ENCODE measurements around the gene RNASEH2A. TPM values are rescaled to one million over a fixed set of nuclear protein-coding genes. Genes with fewer than 3 reads are reported as not detected.

RNASEH2A gene
- total RNA-seq = 8.8 TPM

DNA sequence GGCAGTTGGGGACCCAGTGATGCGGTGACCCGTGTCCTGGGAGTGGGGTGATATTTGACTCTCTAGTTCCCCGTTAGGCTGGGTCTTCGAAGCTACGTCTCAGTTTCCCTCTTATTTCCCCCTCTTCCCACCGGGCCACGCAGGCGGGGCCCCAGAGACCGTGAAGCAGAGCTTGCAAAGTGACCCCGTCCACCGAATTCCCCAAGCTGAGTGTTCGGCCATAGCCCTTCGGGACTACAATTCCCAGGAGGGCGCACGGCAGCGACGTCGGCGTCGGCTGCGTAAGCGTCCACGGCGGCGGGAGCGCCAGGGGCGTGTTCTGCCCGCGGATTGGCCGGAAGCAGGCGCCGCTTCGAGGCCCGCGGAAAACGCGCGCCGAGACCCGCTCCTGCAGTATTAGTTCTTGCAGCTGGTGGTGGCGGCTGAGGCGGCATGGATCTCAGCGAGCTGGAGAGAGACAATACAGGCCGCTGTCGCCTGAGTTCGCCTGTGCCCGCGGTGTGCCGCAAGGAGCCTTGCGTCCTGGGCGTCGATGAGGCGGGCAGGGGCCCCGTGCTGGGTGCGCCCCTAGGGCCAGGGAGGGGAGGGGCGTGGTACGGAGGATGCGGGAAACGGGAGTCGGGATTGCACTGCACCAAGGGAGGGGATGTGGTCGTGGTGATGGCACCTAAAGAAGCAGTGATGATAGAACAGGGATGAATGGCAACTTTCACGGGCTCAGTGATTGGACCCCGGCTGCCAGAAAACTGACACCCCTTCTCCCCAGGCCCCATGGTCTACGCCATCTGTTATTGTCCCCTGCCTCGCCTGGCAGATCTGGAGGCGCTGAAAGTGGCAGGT is at the start of gene RNASEH2A:
Gene RNASEH2A (plus strand): TSS at position 343 of the 840 bp plus-strand sequence. CDS start 90 bp downstream, at position 433.
- DNase-seq (ENCODE audit: low spot score) = peak; percentile 89

DNA sequence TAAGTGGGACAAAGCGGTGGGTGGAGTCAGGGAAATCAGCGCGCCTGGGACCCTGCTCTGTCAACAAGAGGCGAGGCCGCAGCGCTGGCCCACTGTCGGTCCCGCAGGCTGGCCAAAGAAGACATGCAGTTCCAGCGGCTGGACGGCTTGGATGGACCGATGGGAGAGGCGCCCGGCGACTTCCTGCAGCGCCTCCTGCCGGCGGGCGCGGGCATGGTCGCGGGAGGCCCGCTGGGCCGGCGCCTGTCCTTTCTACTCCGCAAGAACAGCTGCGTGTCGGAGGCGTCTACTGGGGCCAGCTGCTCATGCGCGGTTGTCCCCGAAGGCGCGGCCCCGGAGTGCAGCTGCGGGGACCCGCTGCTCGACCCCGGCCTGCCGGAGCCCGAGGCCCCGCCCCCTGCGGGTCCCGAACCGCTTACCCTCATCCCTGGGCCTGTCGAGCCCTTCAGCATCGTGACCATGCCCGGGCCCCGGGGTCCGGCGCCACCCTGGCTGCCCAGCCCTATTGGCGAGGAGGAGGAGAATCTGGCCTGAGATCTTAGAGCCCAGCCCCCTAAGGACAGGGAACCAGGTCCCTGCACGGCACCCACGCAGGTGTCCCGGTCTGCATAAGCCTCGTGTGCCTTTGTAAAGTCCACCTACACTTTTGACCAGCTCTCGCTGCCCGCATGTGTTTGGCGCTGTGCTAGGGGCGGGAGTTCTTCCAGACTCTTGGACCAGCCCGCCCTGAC is 48.7 kb upstream of the RNASEH2A start:
- DNase-seq (ENCODE audit: low spot score) = no peak

DNA sequence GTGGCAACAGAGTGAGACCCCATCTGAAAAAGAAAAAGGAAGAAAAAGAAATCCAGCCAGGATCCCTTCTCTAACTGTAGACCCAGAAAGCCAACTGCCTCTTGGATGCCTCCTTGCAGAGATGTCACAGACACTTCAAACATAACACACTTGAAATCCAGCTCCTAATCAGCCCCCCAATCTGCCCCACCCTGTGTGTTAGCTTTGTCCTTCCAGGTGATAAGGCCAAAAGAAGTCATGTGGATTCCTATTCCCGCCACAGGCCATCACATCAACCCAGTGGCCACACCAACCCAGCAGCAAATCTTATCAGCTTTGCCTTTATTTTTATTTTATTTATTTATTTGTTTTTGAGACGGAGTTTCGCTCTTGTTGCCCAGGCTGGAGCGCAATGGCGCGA is 46.7 kb upstream of the RNASEH2A start:
- DNase-seq (ENCODE audit: low spot score) = no peak

DNA sequence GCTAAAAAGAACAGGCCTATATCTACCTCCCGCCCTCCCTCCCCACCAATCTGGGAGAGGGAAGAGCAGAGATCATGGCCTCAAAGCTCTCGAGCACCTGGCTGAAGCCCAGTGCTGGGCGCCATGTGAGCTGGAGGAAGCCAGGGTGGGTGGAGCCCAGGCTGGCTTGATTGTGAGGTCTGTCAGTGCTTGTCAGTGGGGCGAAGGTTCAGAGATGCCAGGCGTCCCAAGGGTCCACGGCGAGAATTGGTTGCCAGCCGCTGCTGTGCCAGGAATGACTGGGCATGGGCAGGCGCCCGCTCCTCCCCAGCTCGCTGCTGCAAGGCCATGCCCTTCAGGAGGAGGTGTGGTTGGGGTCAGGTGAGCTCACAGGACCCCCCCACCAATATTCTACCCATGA is 43.3 kb upstream of the RNASEH2A start:
- no peak for DNase-seq (ENCODE audit: low spot score)

DNA sequence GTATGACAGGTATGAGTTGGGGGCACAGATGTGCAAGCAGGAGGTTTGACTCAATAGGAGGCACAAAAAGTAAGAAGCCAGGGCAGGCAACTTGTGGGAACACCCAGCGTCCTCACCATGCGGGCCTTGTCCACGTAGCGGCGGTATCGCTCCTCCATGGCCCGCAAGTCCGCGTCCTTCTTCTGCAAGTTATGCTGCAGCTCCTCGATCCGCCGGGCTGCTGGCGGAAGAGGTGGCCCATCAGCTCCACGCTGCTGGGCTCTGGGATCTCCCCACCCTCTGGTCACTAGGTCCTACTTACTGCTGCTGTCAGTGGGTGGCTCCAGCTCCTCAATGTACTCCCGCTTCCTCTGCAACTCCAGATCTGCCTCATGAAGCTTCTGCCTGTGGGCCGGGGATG is 41.7 kb upstream of the RNASEH2A start:
- DNase-seq (ENCODE audit: low spot score) = no peak

DNA sequence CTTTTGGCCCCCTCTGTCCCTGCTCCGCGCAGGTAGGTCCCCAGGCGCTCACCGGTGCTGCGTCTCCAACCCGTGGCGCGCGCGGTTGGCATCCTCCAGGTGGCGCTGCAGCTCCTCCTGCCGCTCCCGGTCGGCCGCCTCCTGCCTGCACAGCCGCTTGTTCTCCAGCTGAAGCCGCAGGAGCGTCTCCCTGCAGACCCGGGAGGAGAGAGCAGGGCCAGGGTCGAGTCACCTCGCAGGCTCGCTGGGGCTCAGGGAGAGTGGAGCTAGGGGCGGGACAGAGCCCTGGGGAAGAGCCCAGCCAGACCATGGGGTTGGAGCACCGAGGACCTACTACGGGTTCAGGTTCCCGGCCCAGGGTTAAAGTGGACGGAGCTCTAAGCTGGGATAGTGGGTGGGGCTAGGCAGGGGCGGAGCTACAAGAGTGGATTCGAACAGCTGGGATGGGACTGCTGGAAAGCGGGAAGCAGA is 40.3 kb upstream of the RNASEH2A start:
- DNase-seq (ENCODE audit: low spot score) = peak; percentile 82

DNA sequence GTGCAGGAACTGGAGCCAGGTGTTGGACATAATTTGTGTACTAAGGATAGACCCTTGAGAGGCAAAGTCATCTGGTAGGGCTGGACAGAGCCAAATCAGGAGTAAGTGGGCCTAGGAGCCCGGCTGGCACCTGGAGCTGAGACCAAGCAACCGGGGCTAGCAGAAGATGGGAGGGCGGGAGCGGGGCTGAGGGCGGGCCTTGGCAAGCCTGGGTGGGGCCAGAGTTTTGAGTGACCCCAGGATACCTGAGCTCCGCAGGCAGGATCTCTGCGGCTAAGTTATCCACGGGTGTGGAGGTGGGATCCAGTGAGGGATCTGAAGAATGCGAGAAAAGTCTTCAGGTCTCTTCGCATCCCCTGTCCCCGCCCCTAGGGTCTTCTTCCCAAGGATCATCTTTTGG is 39.2 kb upstream of the RNASEH2A start:
- no peak for DNase-seq (ENCODE audit: low spot score)

DNA sequence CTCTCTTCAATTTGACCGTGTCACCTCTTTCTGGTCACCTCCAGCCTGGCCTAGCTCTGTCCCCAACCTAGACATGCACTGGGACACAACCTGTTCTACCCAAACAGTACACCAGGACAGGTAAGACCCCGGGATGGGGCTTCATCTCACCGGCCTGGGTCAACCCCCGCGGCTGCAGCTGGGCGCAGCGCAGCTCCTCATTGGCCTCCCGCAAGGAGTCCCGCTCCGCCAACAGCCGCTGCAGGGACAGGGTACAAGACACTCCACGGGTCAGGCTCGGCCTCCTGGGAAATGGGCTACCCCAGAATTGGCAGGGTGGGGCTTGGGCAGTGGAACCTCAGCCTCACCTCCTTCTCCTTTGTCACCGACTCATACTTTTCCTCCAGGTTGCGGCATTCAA is 38.7 kb upstream of the RNASEH2A start:
- DNase-seq (ENCODE audit: low spot score) = no peak

DNA sequence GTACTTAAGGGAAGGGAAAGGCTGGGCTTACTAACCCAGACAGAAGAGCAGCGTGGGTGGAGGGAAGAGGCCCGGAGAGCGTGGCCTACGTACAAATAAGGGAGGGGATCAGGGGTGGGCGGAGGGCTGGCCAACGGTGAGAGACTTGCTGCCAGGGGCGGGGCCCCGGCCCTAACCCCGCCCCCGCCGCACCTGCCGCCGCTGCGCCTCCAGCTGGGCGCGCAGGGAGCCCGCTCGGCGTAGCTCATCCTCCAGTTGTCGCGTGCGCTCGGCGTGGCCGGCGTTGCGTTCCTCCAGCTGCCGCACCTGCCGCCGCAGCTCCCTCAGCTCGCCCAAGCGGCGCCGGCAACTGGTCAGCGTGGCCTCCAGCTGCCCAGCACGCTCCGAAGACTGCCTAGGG is 36.7 kb upstream of the RNASEH2A start:
- DNase-seq (ENCODE audit: low spot score) = no peak

DNA sequence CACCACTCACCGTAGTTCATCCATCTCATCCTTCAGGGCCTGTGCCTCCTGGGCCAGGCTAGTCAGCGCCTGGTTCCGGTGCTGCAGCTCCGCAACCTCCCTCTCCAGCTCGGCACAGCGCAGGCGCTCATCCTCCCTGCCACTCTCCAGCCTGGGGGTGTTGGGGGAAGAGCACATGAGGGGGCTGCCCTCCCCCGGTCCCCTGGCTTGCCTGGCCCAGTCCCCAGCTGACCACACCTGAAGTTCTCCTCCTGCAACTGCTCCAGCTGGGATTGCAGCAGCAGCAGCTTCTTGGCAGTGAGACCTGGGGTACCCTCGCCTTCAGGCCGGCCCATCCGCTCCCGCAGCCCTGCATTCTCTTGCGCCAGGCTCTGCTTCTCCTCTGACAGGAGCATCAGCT is 35.5 kb upstream of the RNASEH2A start:
- no peak for DNase-seq (ENCODE audit: low spot score)

DNA sequence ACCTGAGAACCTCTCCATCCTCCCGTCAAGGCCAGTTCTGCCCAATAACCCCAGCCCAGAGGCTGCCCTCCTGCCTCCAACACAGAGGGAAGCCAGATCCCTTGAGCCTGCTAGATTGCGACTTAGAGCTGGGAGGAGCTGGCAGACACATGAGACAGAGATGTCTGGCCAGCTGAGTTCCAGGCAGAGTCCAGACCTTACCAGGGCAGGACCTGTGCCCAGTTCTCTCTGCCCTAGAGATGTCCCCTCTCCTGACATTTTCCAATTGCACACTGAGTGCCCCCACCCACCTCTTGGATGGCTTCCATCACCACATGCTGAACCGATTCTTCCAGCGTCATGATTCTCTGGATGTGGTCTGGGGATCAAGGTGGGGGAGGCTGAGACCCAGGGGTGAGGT is 34.1 kb upstream of the RNASEH2A start:
- no peak for DNase-seq (ENCODE audit: low spot score)

DNA sequence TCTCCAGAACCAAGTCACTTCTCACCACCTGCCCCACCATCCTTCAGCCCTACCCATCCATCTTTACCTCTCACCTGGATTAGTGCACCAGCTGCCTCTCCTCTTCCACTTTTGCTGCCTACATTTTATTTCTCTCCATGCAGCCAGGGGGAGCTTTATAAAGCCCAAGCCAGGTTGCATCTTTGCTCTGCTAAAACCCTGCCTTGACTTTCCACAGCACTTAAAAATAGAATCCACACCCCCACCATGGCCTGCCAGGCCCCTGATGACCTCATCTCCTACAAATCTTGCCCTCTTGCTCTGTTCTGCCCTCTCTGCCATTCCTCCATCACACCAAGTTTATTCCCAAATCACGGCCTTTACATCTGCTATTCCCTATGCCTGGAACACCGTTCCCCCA is 32.8 kb upstream of the RNASEH2A start:
- no peak for DNase-seq (ENCODE audit: low spot score)

DNA sequence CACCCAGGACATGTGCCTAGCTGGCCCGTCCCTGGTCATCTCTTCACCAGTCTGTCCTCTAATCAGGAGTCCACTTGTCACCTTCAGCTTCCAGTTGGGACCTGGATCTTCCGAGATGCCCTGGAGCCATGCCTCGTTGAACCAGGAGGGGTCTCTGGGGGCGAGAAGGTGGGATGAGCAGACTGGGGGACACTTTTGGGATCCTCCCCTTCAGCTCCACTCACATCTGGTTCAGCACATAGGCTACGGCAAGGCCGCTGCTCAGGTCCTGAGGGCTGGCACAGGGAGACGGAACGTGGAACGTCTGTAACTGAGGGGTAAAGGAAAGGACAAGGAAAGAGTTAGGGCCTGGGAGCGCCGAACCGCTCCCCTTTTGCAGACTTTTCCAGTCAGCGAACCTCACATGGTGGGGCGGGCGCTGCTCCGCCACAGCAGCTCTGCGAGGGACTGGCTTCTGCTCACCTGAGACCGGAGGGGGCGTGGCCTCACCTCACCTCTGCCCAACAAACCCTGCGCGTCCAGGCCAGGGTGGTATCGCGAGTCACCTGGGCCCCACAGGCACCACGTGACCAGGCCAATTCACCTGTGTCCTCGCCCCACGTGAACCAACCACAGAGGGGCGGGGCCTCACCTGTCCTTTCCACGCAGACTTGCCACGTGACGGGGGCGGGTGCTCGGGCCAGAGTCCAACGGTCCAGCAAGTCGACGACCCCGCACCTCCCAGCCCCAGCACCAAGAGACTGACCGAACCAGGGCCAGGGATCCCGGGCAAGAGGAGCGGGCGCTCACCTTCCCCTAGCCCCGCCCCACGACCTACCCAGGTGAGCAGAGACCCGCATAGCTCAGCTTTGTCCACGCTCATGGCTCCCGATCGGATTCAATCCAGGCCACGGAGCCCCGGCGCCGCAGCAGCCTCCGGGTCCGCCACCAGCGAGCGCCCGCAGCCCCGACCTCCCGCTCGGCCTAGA is 31.5 kb upstream of the RNASEH2A start, which contains the start of gene HOOK2:
Gene HOOK2 (minus strand): TSS at position 965 of the 968 bp plus-strand sequence. CDS start 103 bp downstream, at position 862.
- peak; percentile 96 for DNase-seq (ENCODE audit: low spot score)

DNA sequence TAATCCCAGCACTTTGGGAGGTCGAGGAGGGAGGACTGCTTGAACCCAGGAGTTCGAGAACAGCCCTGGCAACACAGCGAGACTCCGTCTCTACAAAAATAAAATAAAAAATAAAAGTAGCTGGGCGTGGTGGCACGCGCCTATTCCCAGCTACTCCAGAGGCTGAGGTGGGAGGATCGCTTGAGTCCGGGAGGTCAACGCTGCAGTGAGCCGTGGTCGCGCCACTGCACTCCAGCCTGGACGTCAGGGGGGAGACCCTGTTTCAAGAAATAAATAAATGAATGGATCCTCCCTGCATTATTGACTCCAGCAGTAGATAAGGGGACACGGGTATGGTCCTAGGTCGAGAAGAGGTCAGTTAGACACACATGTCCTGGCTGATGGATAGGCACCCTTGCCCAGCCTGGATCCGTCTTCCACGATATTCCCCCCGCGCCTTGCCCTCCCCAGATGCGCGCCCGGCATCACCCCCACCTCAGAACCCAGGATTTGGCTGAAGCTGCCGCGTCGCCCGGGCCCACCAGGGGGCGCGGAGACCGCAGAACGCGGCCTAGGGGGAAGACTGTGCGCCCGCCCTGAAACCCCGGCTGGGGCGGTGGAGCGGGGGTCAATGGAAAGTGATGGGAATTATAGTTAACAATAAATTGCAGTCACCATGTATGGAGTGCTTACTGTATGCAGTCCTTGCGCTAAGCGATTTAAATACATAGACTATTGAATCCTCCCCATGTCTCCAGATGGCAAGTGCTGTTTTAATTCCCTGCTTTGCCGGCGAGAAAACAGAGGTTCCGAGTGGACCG is 29.0 kb upstream of the RNASEH2A start:
- DNase-seq (ENCODE audit: low spot score) = peak; percentile 86

DNA sequence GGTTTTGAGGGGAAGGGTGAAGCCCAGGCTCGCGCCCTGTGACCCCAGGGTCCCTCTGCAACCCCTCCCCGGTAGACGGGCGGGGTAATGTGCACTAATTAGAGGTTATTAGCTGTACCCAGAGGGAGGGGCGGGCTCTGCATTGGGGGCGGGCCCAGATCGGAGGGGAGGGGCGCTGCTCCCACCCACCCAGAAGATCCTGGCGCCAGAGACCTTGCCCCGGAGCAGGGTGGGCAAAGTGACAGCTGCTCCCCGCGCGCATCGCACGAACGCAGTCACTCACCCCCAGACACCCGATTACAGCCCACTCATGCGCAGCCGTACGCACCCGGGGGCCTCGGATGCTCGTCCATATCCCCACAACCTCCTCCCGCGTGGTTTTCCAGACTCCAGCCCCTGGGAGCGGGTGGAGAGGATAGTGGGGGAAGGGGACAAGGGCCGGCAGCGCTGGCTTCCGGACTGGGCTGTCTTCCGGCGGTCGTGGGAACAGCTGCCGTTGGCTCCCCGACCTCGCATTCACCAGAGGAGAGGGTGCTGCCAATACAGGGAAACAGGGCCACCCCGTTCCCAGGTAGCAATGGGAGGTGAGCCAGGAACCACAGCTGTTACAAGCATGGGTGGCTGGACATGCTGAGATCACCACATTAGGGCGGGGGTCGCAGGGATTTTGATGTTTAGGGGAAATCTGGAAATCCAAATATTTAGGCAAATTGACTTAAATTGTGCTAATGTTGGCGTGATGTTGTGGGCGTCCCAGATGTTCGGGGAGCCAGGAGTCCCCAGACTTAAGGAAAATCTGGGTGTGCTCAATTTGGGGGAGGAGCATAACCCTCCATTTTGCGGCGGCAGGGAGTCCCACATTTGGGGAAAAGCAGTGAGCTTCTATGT is 28.1 kb upstream of the RNASEH2A start:
- peak; percentile 83 for DNase-seq (ENCODE audit: low spot score)

DNA sequence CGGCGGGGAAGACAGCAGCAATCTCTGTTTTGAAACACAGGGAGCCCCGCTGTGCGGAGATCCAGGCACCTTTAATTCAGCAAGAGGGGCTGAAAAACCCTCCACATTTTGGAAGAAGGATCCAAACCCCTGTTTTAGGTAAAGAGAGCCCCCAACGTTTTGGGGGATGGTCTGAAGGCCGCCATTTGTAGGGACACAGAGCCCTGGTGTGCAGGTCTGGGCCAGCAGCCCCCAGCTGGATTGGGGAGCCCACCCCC is 27.6 kb upstream of the RNASEH2A start:
- no peak for DNase-seq (ENCODE audit: low spot score)

DNA sequence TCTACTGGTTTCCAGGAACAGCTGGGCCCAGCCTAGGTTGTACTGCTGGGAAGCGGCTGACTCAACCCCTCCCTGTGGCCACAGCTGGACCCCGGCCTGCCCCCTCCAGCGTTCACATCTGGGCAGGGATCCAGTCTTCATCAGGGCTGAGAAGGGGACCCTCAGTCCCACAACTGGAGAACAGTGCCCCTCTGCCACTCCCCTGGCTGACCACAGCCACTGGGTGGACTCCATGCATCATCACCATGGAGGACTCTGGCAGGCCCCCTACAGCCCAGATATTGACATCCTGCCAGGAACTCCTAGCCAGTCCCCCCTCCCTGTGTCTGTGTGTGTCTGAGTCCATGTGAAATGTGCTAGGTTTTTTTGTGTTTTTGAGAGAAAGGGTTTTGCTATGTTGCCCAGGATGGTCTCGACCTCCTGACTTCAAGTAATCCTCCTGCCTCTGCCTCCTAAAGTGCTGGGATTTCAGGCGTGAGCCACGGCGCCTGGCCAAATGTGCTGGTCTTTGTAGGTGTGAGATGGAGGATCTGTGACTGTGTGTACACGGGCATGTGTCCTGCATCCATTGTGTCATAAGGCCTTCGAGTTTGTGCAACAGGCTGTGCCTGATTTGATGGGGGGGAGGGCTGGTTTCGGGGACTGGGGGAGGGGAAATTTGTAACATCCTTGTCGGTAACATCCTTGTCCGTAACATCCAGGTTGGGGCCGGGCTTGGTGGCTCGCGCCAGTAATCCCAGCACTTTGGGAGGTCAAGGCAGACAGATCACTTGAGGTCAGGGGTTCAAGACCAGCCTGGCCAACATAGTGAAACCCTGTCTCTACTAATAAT is 27.0 kb upstream of the RNASEH2A start:
- DNase-seq (ENCODE audit: low spot score) = peak; percentile 73

DNA sequence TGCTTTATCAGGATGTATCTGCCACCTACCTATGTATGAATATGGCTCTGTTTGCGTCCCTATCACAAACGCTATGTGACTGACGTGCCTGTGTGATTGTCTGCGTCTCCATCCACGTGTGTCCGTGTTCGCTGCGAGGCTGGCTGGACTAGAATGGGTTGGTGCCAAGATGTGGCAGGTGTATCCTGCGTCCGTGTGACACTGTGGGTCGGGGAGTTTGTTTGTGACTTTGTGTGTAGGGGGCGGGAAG is 24.3 kb upstream of the RNASEH2A start:
- DNase-seq (ENCODE audit: low spot score) = peak; percentile 73
